T-cell (primary cell): ENCODE results near the gene THAP8. TPM values are rescaled to one million over a fixed set of nuclear protein-coding genes. Genes with fewer than 3 reads are reported as not detected.

Experiments
- ATAC-seq, 4 experiments: fragments of 200-7000 bp in 3 of 4; fragments of 150-1000 bp in 1 of 4; cut with Tn5 transposase; replicated peaks in 1 of 4; 1 replicate in 3 of 4; 2 replicates in 1 of 4; pipeline ENCODE4 v1.10.0; 2021; ENCODE audit warnings: moderate library complexity in 3 of 4, mild to moderate bottlenecking in 2 of 4, moderate number of reproducible peaks in 1 of 4
- CTCF ChIA-PET, 2 donors: fragments of 300-600 bp; sonication (Branson Sonifier 250); formaldehyde crosslinking; loops; one replicate each; lab custom pipeline; 2022; ENCODE audit warnings: antibody characterized with exemption in 2 of 2; lab: Charles Lee
- POLR2A ChIA-PET, 2 donors: fragments of 300-600 bp; sonication (Branson Sonifier 250); formaldehyde crosslinking; loops; one replicate each; lab custom pipeline; 2022; ENCODE audit warnings: antibody characterized with exemption in 2 of 2; lab: Charles Lee
- DNase-seq, 35 experiments: peaks; one replicate each; pipeline versions ENCODE4 v3.0.0 to v3.0.0-alpha.2; 2013 to 2023
- H3K27ac ChIP-seq: one replicate; pipeline ENCODE4 v1.5.1; 2013; ENCODE audit warnings: low read length
- H3K27me3 ChIP-seq, 2 experiments: replicated peaks in 1 of 2; 1 replicate in 1 of 2; 2 replicates in 1 of 2; pipeline versions ENCODE4 v1.6.1 to v1.7.0; 2013; ENCODE audit warnings: low read length in 1 of 2, mixed read lengths in 1 of 2; ENCODE audit not compliant: control insufficient read depth in 2 of 2, insufficient read depth in 2 of 2; ENCODE audit errors: extremely low read depth in 1 of 2
- H3K36me3 ChIP-seq, 2 donors: 1 replicate in 1 of 2; 2 replicates in 1 of 2; pipeline versions ENCODE4 v1.6.1 to v1.7.0; 2013; ENCODE audit warnings: low read length in 1 of 2; ENCODE audit not compliant: control insufficient read depth in 2 of 2, insufficient read depth in 1 of 2; ENCODE audit errors: extremely low read depth in 1 of 2
- H3K4me1 ChIP-seq, 2 experiments: 1 replicate in 1 of 2; 2 replicates in 1 of 2; pipeline versions ENCODE4 v1.6.1 to v1.7.0; 2013; ENCODE audit warnings: low read length in 2 of 2, mixed read lengths in 1 of 2; ENCODE audit not compliant: insufficient read depth in 2 of 2, control insufficient read depth in 1 of 2; ENCODE audit errors: extremely low read depth in 1 of 2
- H3K4me3 ChIP-seq, 2 donors: 1 replicate in 1 of 2; 2 replicates in 1 of 2; pipeline versions ENCODE4 v1.5.1 to v1.7.0; 2013; ENCODE audit warnings: mild to moderate bottlenecking in 2 of 2, low read length in 1 of 2, moderate library complexity in 1 of 2; ENCODE audit not compliant: control insufficient read depth in 1 of 2; ENCODE audit errors: extremely low read depth in 1 of 2
- H3K9me3 ChIP-seq: 2 replicates; pipeline ENCODE4 v1.7.0; 2013
- H3K27ac Mint-ChIP-seq, 2 donors: one replicate each; pipeline ENCODE4 v1.8.0; 2020 to 2021; ENCODE audit warnings: mild to moderate bottlenecking in 2 of 2, mixed read lengths in 2 of 2
- H3K27me3 Mint-ChIP-seq, 2 donors: one replicate each; pipeline ENCODE4 v1.8.0; 2021 to 2022; ENCODE audit warnings: mixed read lengths in 2 of 2
- H3K36me3 Mint-ChIP-seq: one replicate; pipeline ENCODE4 v1.8.0; 2021; ENCODE audit warnings: mixed read lengths
- H3K4me1 Mint-ChIP-seq, 3 donors: one replicate each; pipeline ENCODE4 v1.8.0; 2020 to 2022; ENCODE audit warnings: mixed read lengths in 3 of 3, mild to moderate bottlenecking in 1 of 3
- H3K4me3 Mint-ChIP-seq, 3 donors: one replicate each; pipeline ENCODE4 v1.8.0; 2020 to 2022; ENCODE audit warnings: mild to moderate bottlenecking in 3 of 3, mixed read lengths in 3 of 3, moderate library complexity in 3 of 3
- H3K9me3 Mint-ChIP-seq, 3 donors: one replicate each; pipeline ENCODE4 v1.8.0; 2020 to 2022; ENCODE audit warnings: mixed read lengths in 3 of 3
- WGBS: methylation state at CpG from one replicate; pipeline ENCODE4 v1.1.5; 2013; ENCODE audit warnings: missing lambda C conversion rate; ENCODE audit not compliant: insufficient coverage; 5-methylcytosine and 5-hydroxymethylcytosine counted together
- total RNA-seq, 35 experiments: library from RNA in 6 of 35; stranded (reverse) in 6 of 35; fragments of 120-200 nt in 1 of 35; gene quantifications; one replicate each; pipeline versions ENCODE4 v1.2.1 to v1.2.4 and lab custom pipeline; 2013 to 2026

Gene THAP8
- total RNA-seq, 5 donors from 2014 or later (not counting 1 experiment from before 2014, with no cell fraction given): 2.6 to 8.0 (median 4.7) TPM

DNA sequence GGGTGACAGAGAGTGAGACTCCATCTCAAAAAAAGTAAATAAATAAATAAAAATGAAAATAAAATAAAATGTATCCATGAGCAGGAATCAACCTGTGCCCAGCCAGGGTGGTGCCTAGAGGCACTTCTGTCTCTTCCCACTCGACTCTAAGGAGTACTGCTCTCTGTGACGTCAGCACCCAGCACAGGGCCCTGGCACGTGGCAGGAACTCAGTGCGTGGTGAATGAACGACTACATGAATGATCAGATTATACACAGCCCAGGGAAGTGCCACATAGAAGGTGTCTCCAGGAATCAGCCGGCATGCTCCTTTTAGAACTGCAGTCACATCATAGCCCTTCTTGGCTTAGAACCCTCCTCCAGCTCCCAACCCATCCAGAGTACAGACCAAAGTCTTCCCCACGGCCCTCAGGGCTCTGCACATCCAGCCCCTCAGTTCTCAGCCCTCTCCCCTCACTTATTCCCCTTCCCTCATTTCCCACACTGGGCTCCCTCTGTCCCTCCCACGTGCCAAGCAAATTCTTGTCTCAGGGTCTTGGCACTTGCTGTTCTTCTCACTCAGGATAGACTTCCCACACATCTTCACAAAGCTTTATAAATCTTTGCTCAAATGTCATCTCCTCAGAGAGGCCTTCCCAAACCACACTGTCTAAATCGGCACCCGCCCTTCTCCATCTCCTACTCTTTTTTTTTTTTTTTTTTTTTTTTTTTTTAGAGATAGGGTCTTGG lies 25.6 kb downstream of the THAP8 start:
- Mint-ChIP-seq H3K36me3 (peaks cover 27% of the 10 kb centered on the region), H3K4me3 (no peak overlapping the region), H3K4me1 (peaks cover 2 to 11% (median 10%) of the 10 kb centered on the region in 3 donors), H3K27me3 (peaks cover 0 to 3% of the 10 kb centered on the region in 2 donors), H3K27ac (no peak overlapping the region), H3K9me3 (no peaks in the 10 kb centered on the region)
- ChIA-PET CTCF (no interaction called here), POLR2A (no interaction called here)
- WGBS: 92% methylated on average over 8 of the region's 10 CpGs
- H3K4me3 ChIP-seq: no peak overlapping the region
- no peak overlapping the region for H3K27ac ChIP-seq
- no peak for DNase-seq
- no peak for ATAC-seq
- H3K27me3 ChIP-seq: peaks cover 0 to 12% of the 10 kb centered on the region in 2 experiments
- no peaks in the 10 kb centered on the region for H3K9me3 ChIP-seq
- H3K4me1 ChIP-seq: peaks cover 3 to 13% of the 10 kb centered on the region in 2 experiments
- peaks cover 4 to 7% of the 10 kb centered on the region in 2 donors for H3K36me3 ChIP-seq

DNA sequence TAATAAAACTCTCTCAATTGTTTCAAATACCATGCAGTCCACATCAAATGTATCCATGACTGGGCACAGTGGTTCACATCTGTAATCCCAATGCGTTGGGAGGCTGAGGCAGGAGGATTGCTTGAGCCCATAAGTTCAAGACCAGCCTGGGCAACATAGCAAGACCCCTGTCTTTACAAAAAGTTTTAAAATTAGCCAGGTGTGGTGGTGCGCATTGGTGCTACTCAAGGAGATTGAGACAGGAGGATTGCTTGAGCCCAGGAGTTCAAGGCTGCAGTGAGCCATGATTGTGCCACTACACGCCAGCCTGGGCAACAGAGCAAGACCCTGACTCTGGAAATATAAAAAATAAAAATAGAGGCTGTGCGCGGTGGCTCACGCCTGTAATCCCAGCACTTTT lies 26.4 kb downstream of the THAP8 start:
- DNase-seq (no peak), ATAC-seq (no peak)
- Histone ChIP-seq H3K4me3 (no peak overlapping the region), H3K4me1 (peaks cover 0 to 6% of the 10 kb centered on the region in 2 experiments), H3K9me3 (no peaks in the 10 kb centered on the region), H3K27me3 (peaks cover 0 to 8% of the 10 kb centered on the region in 2 experiments), H3K36me3 (peaks cover 4 to 11% of the 10 kb centered on the region in 2 donors), H3K27ac (no peak overlapping the region)
- Mint-ChIP-seq H3K27ac (no peak overlapping the region), H3K9me3 (no peaks in the 10 kb centered on the region), H3K36me3 (peaks cover 32% of the 10 kb centered on the region), H3K4me3 (no peak overlapping the region), H3K27me3 (peaks cover 0 to 3% of the 10 kb centered on the region in 2 donors), H3K4me1 (peaks cover 0 to 5% (median 4%) of the 10 kb centered on the region in 3 donors)
- 100% methylated on average over 2 of the region's 6 CpGs for WGBS
- ChIA-PET POLR2A (no interaction called here), CTCF (no interaction called here)

DNA sequence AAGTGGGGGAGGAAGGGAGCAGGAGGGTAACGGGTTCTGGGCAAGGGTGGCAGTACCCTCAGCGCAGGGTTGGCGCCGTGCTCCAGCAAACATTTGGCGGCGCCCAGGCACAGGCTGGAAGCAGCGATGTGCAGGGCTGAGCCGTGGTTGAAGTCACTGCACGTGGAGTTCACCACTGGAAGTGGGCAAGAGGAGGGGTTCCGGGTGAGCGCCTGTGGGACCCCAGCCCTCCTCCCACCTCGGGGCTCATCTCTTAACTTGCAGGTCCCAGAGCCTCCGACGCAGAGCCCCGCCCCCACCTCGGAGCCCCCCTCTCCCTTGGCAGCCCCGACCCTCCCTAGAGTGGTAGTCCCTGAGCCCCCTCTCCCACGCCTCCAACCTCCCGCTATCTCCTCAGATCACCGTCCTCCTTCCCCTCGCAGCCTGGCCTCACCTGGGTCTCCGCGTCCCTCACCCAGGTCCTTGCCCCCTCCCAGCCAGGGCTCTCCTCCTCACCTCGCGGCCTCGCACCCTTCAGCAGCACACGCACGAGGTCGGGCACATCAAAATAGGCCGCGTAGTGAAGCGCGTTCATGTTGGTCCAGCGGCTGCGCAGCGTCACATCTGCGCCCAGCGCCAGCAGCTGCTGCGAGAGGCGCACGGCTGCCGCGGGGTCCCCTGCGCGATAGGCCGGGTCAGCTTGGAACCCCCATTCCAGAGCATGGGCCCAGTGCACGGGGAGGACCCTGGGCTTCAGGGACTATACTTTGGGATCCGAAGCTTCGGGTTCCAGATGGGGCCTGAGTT lies 27.8 kb downstream of the THAP8 start:
- no peak for ATAC-seq
- no peaks in the 10 kb centered on the region for H3K9me3 ChIP-seq
- no peaks in the 10 kb centered on the region for H3K27me3 Mint-ChIP-seq
- H3K4me3 Mint-ChIP-seq: no peak overlapping the region
- H3K4me3 ChIP-seq: no peak overlapping the region
- no peak overlapping the region for H3K27ac Mint-ChIP-seq
- H3K27me3 ChIP-seq: no peaks in the 10 kb centered on the region
- DNase-seq: no peak
- WGBS: 95% methylated on average over 33 of the region's 49 CpGs
- no peaks in the 10 kb centered on the region for H3K9me3 Mint-ChIP-seq
- H3K4me1 Mint-ChIP-seq: no peaks in the 10 kb centered on the region
- H3K36me3 Mint-ChIP-seq: peaks cover 32% of the 10 kb centered on the region
- peaks cover 10 to 11% of the 10 kb centered on the region in 2 donors for H3K36me3 ChIP-seq
- ChIA-PET CTCF (no interaction called here), POLR2A (no interaction called here)
- no peak overlapping the region for H3K27ac ChIP-seq
- no peaks in the 10 kb centered on the region for H3K4me1 ChIP-seq

DNA sequence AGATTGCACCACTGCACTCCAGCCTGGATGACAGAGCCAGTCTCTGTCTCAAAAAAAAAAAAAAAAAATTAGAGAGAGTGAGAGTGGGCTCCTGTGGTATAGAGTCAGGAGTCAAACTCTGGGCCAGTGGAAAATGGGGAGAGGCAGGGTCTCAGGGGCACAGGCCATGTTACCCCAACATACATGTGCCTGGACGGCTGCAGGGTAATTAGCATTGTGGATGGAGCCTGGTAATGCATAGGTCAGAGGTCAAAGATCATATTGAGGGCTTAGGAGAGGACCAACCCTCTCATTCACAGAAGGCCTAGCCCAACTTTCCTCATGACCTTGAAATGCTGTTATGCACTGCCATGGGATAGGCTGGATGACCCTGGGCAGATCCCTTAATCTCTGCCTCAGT lies 28.5 kb downstream of the THAP8 start:
- no peak overlapping the region for H3K4me3 Mint-ChIP-seq
- no peak for DNase-seq
- H3K4me1 ChIP-seq: no peaks in the 10 kb centered on the region
- no peaks in the 10 kb centered on the region for H3K9me3 ChIP-seq
- peaks cover 30% of the 10 kb centered on the region for H3K36me3 Mint-ChIP-seq
- no peaks in the 10 kb centered on the region for H3K4me1 Mint-ChIP-seq
- H3K36me3 ChIP-seq: peaks cover 11 to 12% of the 10 kb centered on the region in 2 donors
- H3K4me3 ChIP-seq: no peak overlapping the region
- POLR2A ChIA-PET: no interaction called here
- no peak overlapping the region for H3K27ac ChIP-seq
- H3K27ac Mint-ChIP-seq: no peak overlapping the region
- H3K27me3 ChIP-seq: no peaks in the 10 kb centered on the region
- WGBS: no CpG with 5 or more reads among the region's 1 CpG
- no peaks in the 10 kb centered on the region for H3K27me3 Mint-ChIP-seq
- H3K9me3 Mint-ChIP-seq: no peaks in the 10 kb centered on the region
- CTCF ChIA-PET: no interaction called here
- ATAC-seq: no peak

DNA sequence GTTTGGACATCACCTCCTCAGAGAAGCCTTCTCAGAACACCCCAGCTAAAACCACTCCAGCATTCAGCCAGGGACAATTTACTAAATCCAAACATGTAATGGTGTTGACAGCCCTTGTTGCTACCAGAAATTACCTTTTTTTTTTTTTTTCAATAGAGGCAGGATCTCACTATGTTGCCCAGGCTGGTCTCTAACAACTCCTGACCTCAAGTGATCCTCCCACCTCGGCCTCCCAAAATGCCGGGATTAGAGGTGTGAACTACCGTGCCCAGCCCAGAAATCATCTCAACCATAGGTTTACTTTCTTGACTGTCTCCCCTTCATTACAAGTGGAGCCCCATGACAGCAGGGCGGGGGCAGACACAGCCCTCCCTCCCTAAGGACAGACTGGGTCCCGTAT lies 30.7 kb downstream of the THAP8 start:
- Histone ChIP-seq H3K4me1 (no peaks in the 10 kb centered on the region), H3K36me3 (peaks cover 11 to 12% of the 10 kb centered on the region in 2 donors), H3K4me3 (no peak overlapping the region), H3K27ac (no peak overlapping the region), H3K9me3 (no peaks in the 10 kb centered on the region), H3K27me3 (no peaks in the 10 kb centered on the region)
- no peaks in the 10 kb centered on the region for H3K4me1 Mint-ChIP-seq
- H3K27ac Mint-ChIP-seq: no peak overlapping the region
- 89% methylated on average over 4 of the region's 5 CpGs for WGBS
- H3K36me3 Mint-ChIP-seq: peaks cover 25% of the 10 kb centered on the region
- ChIA-PET POLR2A (no interaction called here), CTCF (no interaction called here)
- ATAC-seq (no peak), DNase-seq (no peak)
- H3K4me3 Mint-ChIP-seq: no peak overlapping the region
- no peaks in the 10 kb centered on the region for H3K27me3 Mint-ChIP-seq
- no peaks in the 10 kb centered on the region for H3K9me3 Mint-ChIP-seq

DNA sequence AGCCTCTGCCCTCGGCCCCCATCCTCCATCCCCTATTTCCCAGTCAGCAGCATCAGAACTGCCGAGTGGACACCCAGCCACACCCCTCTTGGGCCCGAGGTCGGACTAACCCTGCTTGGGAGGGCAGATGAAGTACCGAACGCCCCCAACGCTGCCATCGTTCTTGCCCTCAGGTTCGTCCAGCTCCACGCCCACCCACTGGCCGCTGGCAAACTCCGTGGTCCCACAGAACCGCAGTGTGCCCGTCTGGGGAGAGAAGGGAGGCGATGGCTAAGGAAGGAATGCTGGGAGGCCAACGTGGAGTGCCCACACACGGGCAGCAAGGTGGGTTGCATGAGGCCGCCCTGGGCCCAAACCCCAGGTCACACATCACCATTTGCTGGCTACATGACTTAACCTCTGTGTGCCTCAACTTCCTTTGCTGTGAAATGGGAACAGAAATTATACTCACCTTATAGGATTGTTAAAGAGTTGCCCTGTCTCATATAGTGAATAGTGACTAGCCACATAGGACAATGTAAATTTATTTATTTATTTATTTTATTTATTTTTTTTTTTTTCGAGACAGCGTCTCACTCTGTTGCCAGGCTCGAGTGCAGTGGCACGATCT lies 34.9 kb downstream of the THAP8 start:
- Mint-ChIP-seq H3K27me3 (no peaks in the 10 kb centered on the region), H3K9me3 (no peaks in the 10 kb centered on the region), H3K27ac (no peak overlapping the region), H3K4me1 (peaks cover 16 to 23% (median 17%) of the 10 kb centered on the region in 3 donors), H3K4me3 (no peak overlapping the region), H3K36me3 (peaks cover 17% of the 10 kb centered on the region)
- H3K27ac ChIP-seq: no peak overlapping the region
- H3K36me3 ChIP-seq: peaks cover 9 to 12% of the 10 kb centered on the region in 2 donors
- H3K4me3 ChIP-seq: no peak overlapping the region
- H3K27me3 ChIP-seq: no peaks in the 10 kb centered on the region
- peaks cover 0 to 9% of the 10 kb centered on the region in 2 experiments for H3K4me1 ChIP-seq
- CTCF ChIA-PET: no interaction called here
- DNase-seq (no peak), ATAC-seq (no peak)
- no peaks in the 10 kb centered on the region for H3K9me3 ChIP-seq
- POLR2A ChIA-PET: no interaction called here
- WGBS: 93% methylated on average over 10 of the region's 22 CpGs
